Keratinocyte (primary cell): Measurements from ENCODE around the gene MOSMO. TPM values are rescaled to one million over a fixed set of nuclear protein-coding genes. Genes with fewer than 3 reads are reported as not detected.

Experiments
- DNase-seq: peaks from one replicate; pipeline ENCODE4 v3.0.0-alpha.2; 2011; ENCODE audit warnings: low read depth, missing footprints, low spot score
- FAIRE-seq: peaks from 2 replicates; lab custom pipeline; 2011; peaks lifted over from hg19 to GRCh38; lab: Jason Lieb, UNC
- H2AFZ ChIP-seq: 2 replicates; pipeline ENCODE4 v1.6.0; 2012; ENCODE audit warnings: low read length, control low read depth, inconsistent platforms; ENCODE audit not compliant: control insufficient read depth
- H3K27ac ChIP-seq: 2 replicates; pipeline ENCODE4 v1.5.1; 2011; ENCODE audit warnings: low read length; ENCODE audit not compliant: control insufficient read depth, insufficient read depth
- H3K27me3 ChIP-seq: 3 replicates; pipeline ENCODE4 v1.6.0; 2011; ENCODE audit warnings: low read length; ENCODE audit not compliant: control insufficient read depth, insufficient read depth; ENCODE audit errors: extremely low read depth
- H3K36me3 ChIP-seq, 2 experiments: 2 replicates in 1 of 2; 3 replicates in 1 of 2; pipeline ENCODE4 v1.5.1; 2011; ENCODE audit warnings: low read length in 2 of 2, mild to moderate bottlenecking in 1 of 2; ENCODE audit not compliant: control insufficient read depth in 2 of 2, insufficient read depth in 2 of 2; ENCODE audit errors: extremely low read depth in 1 of 2
- H3K4me1 ChIP-seq: 3 replicates; pipeline ENCODE4 v1.5.1; 2011; ENCODE audit warnings: low read length; ENCODE audit not compliant: control insufficient read depth, insufficient read depth; ENCODE audit errors: extremely low read depth
- H3K4me2 ChIP-seq: 3 replicates; pipeline ENCODE4 v1.6.0; 2011; ENCODE audit warnings: low read depth, low read length; ENCODE audit not compliant: control insufficient read depth, insufficient read depth; ENCODE audit errors: extremely low read depth
- H3K4me3 ChIP-seq, 3 experiments: fragments of 200-600 bp in 1 of 3; sonication (generic) in 1 of 3; 2 replicates in 2 of 3; 3 replicates in 1 of 3; pipeline ENCODE4 v1.5.1; 2011 to 2016; ENCODE audit warnings: low read length in 3 of 3, mild to moderate bottlenecking in 3 of 3, control low read depth in 2 of 3, inconsistent platforms in 1 of 3, low read depth in 1 of 3, mixed read lengths in 1 of 3, mixed run types in 1 of 3, moderate library complexity in 1 of 3; ENCODE audit not compliant: control insufficient read depth in 2 of 3, insufficient read depth in 2 of 3; ENCODE audit errors: extremely low read depth in 1 of 3
- H3K79me2 ChIP-seq: 2 replicates; pipeline ENCODE4 v1.6.0; 2012; ENCODE audit warnings: low read length; ENCODE audit not compliant: control insufficient read depth, insufficient read depth
- H3K9ac ChIP-seq: 3 replicates; pipeline ENCODE4 v1.6.0; 2011; ENCODE audit warnings: low read length; ENCODE audit not compliant: control insufficient read depth, insufficient read depth; ENCODE audit errors: extremely low read depth
- H3K9me1 ChIP-seq: 3 replicates; pipeline ENCODE4 v1.6.0; 2011; ENCODE audit warnings: low read length; ENCODE audit not compliant: control insufficient read depth, insufficient read depth; ENCODE audit errors: extremely low read depth
- H3K9me3 ChIP-seq: 2 replicates; pipeline ENCODE4 v1.5.1; 2012; ENCODE audit warnings: low read depth, low read length; ENCODE audit not compliant: control insufficient read depth
- H4K20me1 ChIP-seq: 3 replicates; pipeline ENCODE4 v1.6.0; 2011; ENCODE audit warnings: low read length; ENCODE audit not compliant: control insufficient read depth, insufficient read depth; ENCODE audit errors: extremely low read depth
- CTCF ChIP-seq, 3 experiments: IDR thresholded peaks in 1 of 3; conservative IDR thresholded peaks in 1 of 3; optimal IDR thresholded peaks in 1 of 3; 2 replicates in 2 of 3; 3 replicates in 1 of 3; pipeline versions ENCODE3 to v1.5.1; 2011; ENCODE audit warnings: low read length in 3 of 3, mild to moderate bottlenecking in 3 of 3, moderate library complexity in 2 of 3, control low read depth in 1 of 3, inconsistent platforms in 1 of 3; ENCODE audit not compliant: insufficient read depth in 2 of 3; ENCODE audit errors: extremely low read depth in 1 of 3
- EZH2 ChIP-seq: IDR thresholded peaks from one replicate; pipeline ENCODE4 v1.6.1; 2012; ENCODE audit warnings: inconsistent platforms, mild to moderate bottlenecking, low read length, moderate library complexity
- dilution Hi-C: fragments of 300-500 bp; cut with MboI; formaldehyde crosslinking; loops from one replicate; pipeline ENCODE4 v1.7.0; 2020; ENCODE audit warnings: low sequenced_read_pairs; ENCODE audit not compliant: extremely low pct_ligation_motif_present
- polyA plus RNA-seq, 5 experiments: library from polyadenylated mRNA; depleted of rRNA in 3 of 5; stranded (reverse) in 3 of 5; stranded (forward) in 1 of 5; unstranded in 1 of 5; fragments of >200 nt; gene quantifications; 1 replicate in 1 of 5; 2 replicates in 3 of 5; 3 replicates in 1 of 5; pipeline versions ENCODE4 v1.2.1 to v1.2.3, GENCODE V29; 2011 to 2012; ENCODE audit warnings: missing spikeins in 2 of 5, low read depth in 1 of 5, low replicate concordance in 1 of 5

Gene MOSMO
- polyA plus RNA-seq, 1 donor (not counting 4 experiments of a cell fraction or from before 2014, with no cell fraction given): 26.2 TPM

GRCh38 chr16:21982108-21982507, 25.8 kb upstream of the MOSMO start:
- Histone ChIP-seq H4K20me1 (no peaks in the 10 kb centered on the region), H3K27me3 (no peaks in the 10 kb centered on the region), H3K79me2 (no peaks in the 10 kb centered on the region), H3K9ac (no peak overlapping the region), H2AFZ (no peak overlapping the region), H3K36me3 (peaks cover 14 to 21% of the 10 kb centered on the region in 2 experiments), H3K9me1 (no peaks in the 10 kb centered on the region), H3K4me2 (no peak overlapping the region), H3K27ac (no peak overlapping the region), H3K9me3 (no peaks in the 10 kb centered on the region), H3K4me1 (no peaks in the 10 kb centered on the region), H3K4me3 (no peak overlapping the region)
- FAIRE-seq: no peak
- TF ChIP-seq CTCF (optimal IDR thresholded peaks at IDR 0.05 in 1 of 3, IDR thresholded peaks at IDR 0.05 in 1 of 3, conservative IDR thresholded peaks at IDR 0.05 in 1 of 3; ENCODE audit: extremely low read depth in 1 of 3, insufficient read depth in 2 of 3, low read length in 3 of 3) (no peak), EZH2 (no peak)
- dilution Hi-C loops: no loop called here
- no peak for DNase-seq

GRCh38 chr16:21984062-21984461, 23.8 kb upstream of the MOSMO start:
- H3K27me3 ChIP-seq: no peaks in the 10 kb centered on the region
- H3K9ac ChIP-seq: no peak overlapping the region
- H3K4me3 ChIP-seq: no peak overlapping the region
- DNase-seq (no peak), FAIRE-seq (no peak)
- H3K9me3 ChIP-seq: no peaks in the 10 kb centered on the region
- no peak overlapping the region for H3K27ac ChIP-seq
- dilution Hi-C loops: no loop called here
- TF ChIP-seq CTCF (optimal IDR thresholded peaks at IDR 0.05 in 1 of 3, IDR thresholded peaks at IDR 0.05 in 1 of 3, conservative IDR thresholded peaks at IDR 0.05 in 1 of 3; ENCODE audit: extremely low read depth in 1 of 3, insufficient read depth in 2 of 3, low read length in 3 of 3): no peak
- H3K79me2 ChIP-seq: no peaks in the 10 kb centered on the region
- H3K36me3 ChIP-seq: peaks cover 11 to 19% of the 10 kb centered on the region in 2 experiments
- no peaks in the 10 kb centered on the region for H4K20me1 ChIP-seq
- no peaks in the 10 kb centered on the region for H3K4me1 ChIP-seq
- H2AFZ ChIP-seq: no peak overlapping the region
- no peaks in the 10 kb centered on the region for H3K9me1 ChIP-seq
- H3K4me2 ChIP-seq: no peak overlapping the region
